B cell (primary cell): ENCODE measurements around the gene LDB1.

ENCODE experiments used
- EZH2 ChIP-seq: IDR thresholded peaks from 2 replicates; pipeline ENCODE4 v1.6.1; 2012; ENCODE audit warnings: borderline replicate concordance, low read depth, mild to moderate bottlenecking, moderate library complexity, low read length; ENCODE audit not compliant: insufficient read depth, poor library complexity, severe bottlenecking
- TF ChIP-seq, protein P1 (sequence below): fragments of 200-600 bp; IDR thresholded peaks from one replicate; pipeline ENCODE4 v1.8.0; 2022; ENCODE audit warnings: antibody characterized with exemption, mild to moderate bottlenecking

DNA sequence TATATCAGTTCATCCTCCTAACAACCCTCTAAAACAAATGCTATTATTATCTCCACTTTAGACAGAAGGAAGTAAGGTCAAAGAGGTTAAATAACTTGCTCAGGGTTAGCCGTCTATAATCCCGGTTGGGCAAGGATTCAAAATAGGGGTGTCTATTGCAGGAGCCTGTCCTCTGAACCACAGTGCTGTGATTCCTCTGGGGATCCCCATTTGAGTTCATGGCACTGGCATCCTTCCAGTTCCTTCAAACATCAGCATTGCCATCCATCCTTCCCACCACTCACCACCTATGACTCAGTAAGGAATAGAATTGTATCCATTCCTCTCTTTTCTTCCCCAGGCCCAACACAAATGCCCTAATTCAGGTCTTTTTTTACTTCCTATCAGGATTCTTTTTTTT lies 29.4 kb downstream of the LDB1 start:
- TF ChIP-seq, protein P1, sequence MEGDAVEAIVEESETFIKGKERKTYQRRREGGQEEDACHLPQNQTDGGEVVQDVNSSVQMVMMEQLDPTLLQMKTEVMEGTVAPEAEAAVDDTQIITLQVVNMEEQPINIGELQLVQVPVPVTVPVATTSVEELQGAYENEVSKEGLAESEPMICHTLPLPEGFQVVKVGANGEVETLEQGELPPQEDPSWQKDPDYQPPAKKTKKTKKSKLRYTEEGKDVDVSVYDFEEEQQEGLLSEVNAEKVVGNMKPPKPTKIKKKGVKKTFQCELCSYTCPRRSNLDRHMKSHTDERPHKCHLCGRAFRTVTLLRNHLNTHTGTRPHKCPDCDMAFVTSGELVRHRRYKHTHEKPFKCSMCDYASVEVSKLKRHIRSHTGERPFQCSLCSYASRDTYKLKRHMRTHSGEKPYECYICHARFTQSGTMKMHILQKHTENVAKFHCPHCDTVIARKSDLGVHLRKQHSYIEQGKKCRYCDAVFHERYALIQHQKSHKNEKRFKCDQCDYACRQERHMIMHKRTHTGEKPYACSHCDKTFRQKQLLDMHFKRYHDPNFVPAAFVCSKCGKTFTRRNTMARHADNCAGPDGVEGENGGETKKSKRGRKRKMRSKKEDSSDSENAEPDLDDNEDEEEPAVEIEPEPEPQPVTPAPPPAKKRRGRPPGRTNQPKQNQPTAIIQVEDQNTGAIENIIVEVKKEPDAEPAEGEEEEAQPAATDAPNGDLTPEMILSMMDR: no peak
- TF ChIP-seq EZH2: no peak
